Liver (tissue), 9 donors: ENCODE results near the gene ZFP42. TPM values are rescaled to one million over a fixed set of nuclear protein-coding genes. Genes with fewer than 3 reads are reported as not detected.

ENCODE experiments used
- DNase-seq: peaks from one replicate; pipeline ENCODE4 v3.0.0-alpha.2; 2017; ENCODE audit warnings: low spot score
- H3K27ac ChIP-seq, 2 donors: one replicate each; pipeline ENCODE4 v1.7.0; 2013; ENCODE audit warnings: inconsistent platforms in 2 of 2, low read length in 2 of 2, control low read depth in 1 of 2, low read depth in 1 of 2, mild to moderate bottlenecking in 1 of 2
- H3K27me3 ChIP-seq, 4 donors: one replicate each; pipeline versions ENCODE4 v1.6.1 to v1.7.0; 2013; ENCODE audit warnings: low read length in 3 of 4, inconsistent platforms in 1 of 4, mild to moderate bottlenecking in 1 of 4, moderate library complexity in 1 of 4; ENCODE audit not compliant: control insufficient read depth in 4 of 4, insufficient read depth in 4 of 4
- H3K36me3 ChIP-seq, 4 donors: one replicate each; pipeline versions ENCODE4 v1.6.1 to v1.7.0; 2013; ENCODE audit warnings: low read length in 3 of 4, mild to moderate bottlenecking in 3 of 4, low read depth in 1 of 4, moderate library complexity in 1 of 4; ENCODE audit not compliant: control insufficient read depth in 4 of 4, insufficient read depth in 3 of 4
- H3K4me1 ChIP-seq, 4 donors: one replicate each; pipeline versions ENCODE4 v1.6.1 to v1.7.0; 2013; ENCODE audit warnings: low read length in 3 of 4, mild to moderate bottlenecking in 3 of 4, moderate library complexity in 1 of 4; ENCODE audit not compliant: control insufficient read depth in 4 of 4, insufficient read depth in 4 of 4
- H3K4me3 ChIP-seq, 3 donors: one replicate each; pipeline versions ENCODE4 v1.6.1 to v1.7.0; 2013; ENCODE audit warnings: low read length in 3 of 3, control low read depth in 1 of 3, low read depth in 1 of 3, mild to moderate bottlenecking in 1 of 3
- H3K9ac ChIP-seq, 2 donors: one replicate each; pipeline ENCODE4 v1.7.0; 2013; ENCODE audit warnings: low read length in 2 of 2, mild to moderate bottlenecking in 2 of 2, moderate library complexity in 2 of 2, control low read depth in 1 of 2, low read depth in 1 of 2
- H3K9me3 ChIP-seq, 4 donors: one replicate each; pipeline versions ENCODE4 v1.6.1 to v1.7.0; 2013; ENCODE audit warnings: low read length in 3 of 4; ENCODE audit not compliant: control insufficient read depth in 4 of 4
- EGR1 ChIP-seq, 2 donors: IDR thresholded peaks; 2 replicates each; pipeline ENCODE4 v1.6.1; 2016 to 2018; ENCODE audit warnings: antibody characterized with exemption in 2 of 2, low read depth in 2 of 2
- FOXA1 ChIP-seq: IDR thresholded peaks from 2 replicates; pipeline ENCODE4 v1.6.1; 2016; ENCODE audit warnings: antibody characterized with exemption
- FOXA2 ChIP-seq: IDR thresholded peaks from 2 replicates; pipeline ENCODE4 v1.6.1; 2016; ENCODE audit warnings: antibody characterized with exemption
- GABPA ChIP-seq, 2 donors: IDR thresholded peaks in 1 of 2; conservative IDR thresholded peaks in 1 of 2; 2 replicates each; pipeline ENCODE4 v1.6.1; 2016; ENCODE audit warnings: antibody characterized with exemption in 2 of 2, mild to moderate bottlenecking in 1 of 2, moderate library complexity in 1 of 2
- HNF4A ChIP-seq, 2 donors: conservative IDR thresholded peaks; 2 replicates each; pipeline ENCODE4 v1.6.1; 2016; ENCODE audit warnings: antibody characterized with exemption in 2 of 2, mild to moderate bottlenecking in 2 of 2
- HNF4G ChIP-seq: IDR thresholded peaks from 2 replicates; pipeline ENCODE4 v1.6.1; 2016; ENCODE audit warnings: antibody characterized with exemption
- JUND ChIP-seq, 2 donors: IDR thresholded peaks; 2 replicates each; pipeline ENCODE4 v1.6.1; 2016; ENCODE audit warnings: antibody characterized with exemption in 2 of 2
- MAX ChIP-seq: IDR thresholded peaks from 2 replicates; pipeline ENCODE4 v1.6.1; 2016; ENCODE audit warnings: antibody characterized with exemption
- NR2F2 ChIP-seq: IDR thresholded peaks from 2 replicates; pipeline ENCODE4 v1.6.1; 2016; ENCODE audit warnings: antibody characterized with exemption
- RAD21 ChIP-seq, 2 donors: IDR thresholded peaks; 2 replicates each; pipeline ENCODE4 v1.6.1; 2016; ENCODE audit warnings: antibody characterized with exemption in 2 of 2, mild to moderate bottlenecking in 2 of 2
- RXRA ChIP-seq, 2 donors: IDR thresholded peaks; 2 replicates each; pipeline ENCODE4 v1.6.1; 2017 to 2018; ENCODE audit warnings: antibody characterized with exemption in 2 of 2, mild to moderate bottlenecking in 1 of 2
- SP1 ChIP-seq: IDR thresholded peaks from 2 replicates; pipeline ENCODE4 v1.6.1; 2018; ENCODE audit warnings: antibody characterized with exemption, mild to moderate bottlenecking
- TAF1 ChIP-seq: conservative IDR thresholded peaks from 2 replicates; pipeline ENCODE4 v1.6.1; 2016; ENCODE audit warnings: antibody characterized with exemption, mild to moderate bottlenecking
- YY1 ChIP-seq: IDR thresholded peaks from 2 replicates; pipeline ENCODE4 v1.6.1; 2016; ENCODE audit warnings: antibody characterized with exemption, mild to moderate bottlenecking
- ZBTB33 ChIP-seq: IDR thresholded peaks from 2 replicates; pipeline ENCODE4 v1.6.1; 2016; ENCODE audit warnings: antibody characterized with exemption
- WGBS: extraction: QIAGEN DNeasy Blood & Tissue Kit; methylation state at CpG from one replicate; pipeline ENCODE4 v1.1.7; 2013; 5-methylcytosine and 5-hydroxymethylcytosine counted together
- polyA plus RNA-seq, 2 donors: library from polyadenylated mRNA; stranded (reverse) in 1 of 2; unstranded in 1 of 2; fragments of 200-250 nt in 1 of 2; fragments of >200 nt in 1 of 2; fragmentation: Nextera tagmentation in 1 of 2; extraction: Ambion mirVana in 1 of 2; gene quantifications; one replicate each; pipeline versions ENCODE4 v1.2.1 to v1.2.3, GENCODE V29; 2013 to 2015
- total RNA-seq, 2 donors: library from RNA; depleted of rRNA; stranded (reverse); fragments of >200 nt; gene quantifications; one replicate each; pipeline ENCODE4 v1.2.3, GENCODE V29; 2014
- TF ChIP-seq, protein P1 (sequence below): IDR thresholded peaks from 2 replicates; pipeline ENCODE4 v1.6.1; 2016; ENCODE audit warnings: antibody characterized with exemption
- TF ChIP-seq, protein P2 (sequence below): fragments of 150-350 bp; IDR thresholded peaks from 2 replicates; pipeline ENCODE4 v1.5.1; 2017; ENCODE audit warnings: improper control_type of control experiment, low read depth, low read length; ENCODE audit not compliant: missing input control
- donor health status: healthy.
- donor health status: healthy.
- donor health status: healthy.
- donor health status: healthy.
- donor health status: healthy.

Gene ZFP42
- total RNA-seq (not detected), polyA plus RNA-seq (not detected)

DNA sequence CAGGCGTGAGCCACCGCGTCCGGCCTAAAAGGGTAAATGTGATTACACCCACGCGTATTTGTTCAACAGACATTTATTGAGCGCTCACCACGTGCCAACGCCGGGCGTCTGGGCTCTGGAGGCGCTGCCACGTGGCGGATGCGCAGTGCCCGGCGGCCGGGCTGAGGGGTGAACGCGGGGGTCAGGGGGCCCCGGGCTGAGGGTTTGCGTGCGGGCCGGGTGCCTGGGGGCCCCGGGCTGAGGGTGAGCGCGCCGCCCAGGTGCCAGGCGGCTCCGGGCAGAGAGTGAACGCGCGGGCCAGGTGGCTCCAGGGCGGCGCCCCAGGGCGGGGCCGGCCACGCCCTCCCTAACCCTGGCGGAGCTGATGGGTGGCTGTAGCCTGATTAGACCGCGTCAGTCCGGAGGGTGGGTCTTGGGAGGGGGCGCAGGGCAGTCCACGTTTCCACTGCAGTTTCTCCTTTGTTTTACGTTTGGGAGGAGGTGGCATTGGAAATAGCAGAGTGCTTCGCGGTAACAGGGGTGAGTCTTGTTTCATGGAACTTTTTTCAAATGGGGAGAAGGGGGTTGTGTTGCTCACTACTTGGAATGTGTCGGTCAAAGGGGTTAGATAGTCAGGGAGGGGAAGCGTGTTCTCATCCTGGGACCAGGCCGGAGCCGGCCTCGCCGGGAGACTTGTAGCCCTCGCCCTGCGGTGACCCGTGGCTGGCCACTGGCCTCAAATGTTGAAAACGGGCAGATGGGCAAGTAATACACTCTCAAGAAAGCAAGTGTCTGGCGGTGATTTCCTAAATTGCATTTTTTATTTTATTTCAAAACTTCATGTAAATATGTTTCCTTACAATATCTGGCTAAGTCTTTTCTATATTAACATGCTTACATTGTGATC, at the start of gene ZFP42:
ZFP42 (plus strand) TSS at position 450 of the 886 bp plus-strand sequence. CDS start 7,037 bp downstream, outside the sequence.
- no peak within 1 kb of the TSS for H3K9ac ChIP-seq
- H3K4me1 ChIP-seq, result no peaks in the 10 kb centered on the region
- H3K36me3 ChIP-seq, result no peaks in the 10 kb centered on the region
- H3K9me3 ChIP-seq, result peaks cover 0 to 9% (median 1%) of the 10 kb centered on the region in 4 donors
- no peak for DNase-seq
- H3K4me3 ChIP-seq, result no peak within 1 kb of the TSS
- TF ChIP-seq HNF4A (conservative IDR thresholded peaks at IDR 0.05), result no peak
- TF ChIP-seq TAF1, result no peak
- TF ChIP-seq FOXA1, result no peak
- no peak for TF ChIP-seq YY1
- no peak for TF ChIP-seq RAD21 (IDR thresholded peaks at IDR 0.05)
- H3K27me3 ChIP-seq, result peaks cover 0 to 5% (median 0%) of the 10 kb centered on the region in 4 donors
- WGBS, result 12% methylated on average over 58 of the region's 58 CpGs
- H3K27ac ChIP-seq, result no peak within 1 kb of the TSS

DNA sequence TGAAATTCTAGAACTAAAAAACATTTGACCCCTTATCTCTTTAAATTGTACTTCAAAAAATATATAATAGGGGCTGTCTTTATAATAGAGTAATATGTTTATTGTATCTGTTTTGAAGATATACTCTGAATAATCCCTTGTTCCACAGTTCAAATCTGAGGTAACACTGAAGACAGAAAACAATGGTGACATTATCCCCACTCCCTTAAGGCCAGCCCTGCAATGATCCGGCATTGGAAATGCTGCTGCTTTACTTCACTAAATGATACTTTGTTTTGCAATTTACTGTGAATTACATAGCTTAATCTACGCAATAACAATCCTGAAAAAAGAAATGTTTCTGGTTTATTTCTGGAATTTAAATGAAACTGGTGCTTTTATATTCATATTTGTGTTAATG, 34.4 kb upstream of the ZFP42 start:
- WGBS, result 84% methylated on average over 2 of the region's 2 CpGs

GRCh38 chr4:187961961-187962360, 33.6 kb upstream of the ZFP42 start:
- H3K27ac ChIP-seq, result no peak overlapping the region
- H3K4me1 ChIP-seq, result no peaks in the 10 kb centered on the region
- peaks cover 0 to 4% (median 0%) of the 10 kb centered on the region in 4 donors for H3K27me3 ChIP-seq
- H3K36me3 ChIP-seq, result no peaks in the 10 kb centered on the region
- no peak overlapping the region for H3K4me3 ChIP-seq
- WGBS, result 62% methylated on average over 2 of the region's 2 CpGs
- no peak for DNase-seq
- H3K9ac ChIP-seq, result no peak overlapping the region
- H3K9me3 ChIP-seq, result no peaks in the 10 kb centered on the region
- TF ChIP-seq, protein P1, sequence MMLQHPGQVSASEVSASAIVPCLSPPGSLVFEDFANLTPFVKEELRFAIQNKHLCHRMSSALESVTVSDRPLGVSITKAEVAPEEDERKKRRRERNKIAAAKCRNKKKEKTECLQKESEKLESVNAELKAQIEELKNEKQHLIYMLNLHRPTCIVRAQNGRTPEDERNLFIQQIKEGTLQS, result no peak
- no peak for TF ChIP-seq YY1
- no peak for TF ChIP-seq SP1
- TF ChIP-seq FOXA1, result no peak
- TF ChIP-seq EGR1 (IDR thresholded peaks at IDR 0.05; ENCODE audit: low read depth in 2 of 2), result no peak
- TF ChIP-seq HNF4G, result no peak
- TF ChIP-seq NR2F2, result no peak
- TF ChIP-seq FOXA2, result no peak
- no peak for TF ChIP-seq HNF4A (conservative IDR thresholded peaks at IDR 0.05)
- no peak for TF ChIP-seq RXRA (IDR thresholded peaks at IDR 0.05)
- no peak for TF ChIP-seq TAF1
- TF ChIP-seq ZBTB33, result no peak

More for the DNA sequence above, 34.4 kb upstream of the ZFP42 start:
- Histone ChIP-seq H3K36me3 (no peaks in the 10 kb centered on the region), H3K27me3 (peaks cover 0 to 4% (median 0%) of the 10 kb centered on the region in 4 donors), H3K4me1 (no peaks in the 10 kb centered on the region), H3K9ac (no peak overlapping the region), H3K9me3 (no peaks in the 10 kb centered on the region), H3K27ac (no peak overlapping the region), H3K4me3 (no peak overlapping the region)
- TF ChIP-seq MAX (no peak), GABPA (IDR thresholded peaks at IDR 0.05 in 1 of 2, conservative IDR thresholded peaks at IDR 0.05 in 1 of 2) (no peak), YY1 (no peak), RAD21 (IDR thresholded peaks at IDR 0.05) (no peak), HNF4A (conservative IDR thresholded peaks at IDR 0.05) (no peak), JUND (IDR thresholded peaks at IDR 0.05) (no peak)
- TF ChIP-seq, protein P2, sequence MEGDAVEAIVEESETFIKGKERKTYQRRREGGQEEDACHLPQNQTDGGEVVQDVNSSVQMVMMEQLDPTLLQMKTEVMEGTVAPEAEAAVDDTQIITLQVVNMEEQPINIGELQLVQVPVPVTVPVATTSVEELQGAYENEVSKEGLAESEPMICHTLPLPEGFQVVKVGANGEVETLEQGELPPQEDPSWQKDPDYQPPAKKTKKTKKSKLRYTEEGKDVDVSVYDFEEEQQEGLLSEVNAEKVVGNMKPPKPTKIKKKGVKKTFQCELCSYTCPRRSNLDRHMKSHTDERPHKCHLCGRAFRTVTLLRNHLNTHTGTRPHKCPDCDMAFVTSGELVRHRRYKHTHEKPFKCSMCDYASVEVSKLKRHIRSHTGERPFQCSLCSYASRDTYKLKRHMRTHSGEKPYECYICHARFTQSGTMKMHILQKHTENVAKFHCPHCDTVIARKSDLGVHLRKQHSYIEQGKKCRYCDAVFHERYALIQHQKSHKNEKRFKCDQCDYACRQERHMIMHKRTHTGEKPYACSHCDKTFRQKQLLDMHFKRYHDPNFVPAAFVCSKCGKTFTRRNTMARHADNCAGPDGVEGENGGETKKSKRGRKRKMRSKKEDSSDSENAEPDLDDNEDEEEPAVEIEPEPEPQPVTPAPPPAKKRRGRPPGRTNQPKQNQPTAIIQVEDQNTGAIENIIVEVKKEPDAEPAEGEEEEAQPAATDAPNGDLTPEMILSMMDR, result no peak
- TF ChIP-seq, protein P1, result no peak
- no peak for DNase-seq
